ENCODE data around the gene RAB25. TPM values are rescaled to one million over a fixed set of nuclear protein-coding genes. Genes with fewer than 3 reads are reported as not detected.

Gene RAB25
- total RNA-seq, 1 experiment from 2014 or later, result not detected

DNA sequence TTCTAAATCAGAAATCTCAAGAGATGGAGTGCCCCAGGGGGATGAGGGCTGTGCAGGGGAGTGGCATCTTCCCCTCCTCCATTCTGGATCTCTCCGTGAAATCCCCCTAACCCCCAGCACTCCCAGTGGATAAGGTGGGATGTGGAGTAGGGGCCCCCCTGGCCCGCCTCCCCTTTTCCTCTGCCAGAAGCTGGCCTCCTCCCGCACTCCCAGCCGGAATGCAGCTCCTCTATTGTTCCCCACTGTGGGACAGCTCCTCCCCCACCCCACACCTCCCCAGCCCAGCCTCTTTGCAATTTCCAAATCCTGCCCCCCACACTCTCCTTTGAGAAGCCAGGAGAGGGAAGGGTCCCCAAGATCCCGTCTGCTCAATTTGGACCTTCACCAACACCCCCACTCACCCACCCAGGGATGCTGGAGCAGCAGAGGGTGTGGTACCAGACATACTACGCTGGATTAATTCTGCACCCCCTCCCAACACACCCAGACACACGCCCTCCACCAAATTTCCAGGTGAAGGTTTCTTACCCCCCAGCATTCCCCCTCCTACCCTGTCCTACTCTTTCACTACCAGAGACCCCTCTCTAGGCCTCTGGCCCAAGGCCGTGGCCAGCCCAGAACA is 19.4 kb downstream of the RAB25 start:
- H3K9me3 ChIP-seq (replicated peaks), result no peaks in the 10 kb centered on the region
- H3K36me3 ChIP-seq, result peaks cover 8% of the 10 kb centered on the region
- no peaks in the 10 kb centered on the region for H3K27me3 ChIP-seq
- no peak for DNase-seq
- H3K4me3 ChIP-seq, result peak overlapping the region; percentile 99
- no peak overlapping the region for H3K27ac ChIP-seq
- H3K4me1 ChIP-seq, result peaks cover 4% of the 10 kb centered on the region; the same call in 1 of the 2 replicates

DNA sequence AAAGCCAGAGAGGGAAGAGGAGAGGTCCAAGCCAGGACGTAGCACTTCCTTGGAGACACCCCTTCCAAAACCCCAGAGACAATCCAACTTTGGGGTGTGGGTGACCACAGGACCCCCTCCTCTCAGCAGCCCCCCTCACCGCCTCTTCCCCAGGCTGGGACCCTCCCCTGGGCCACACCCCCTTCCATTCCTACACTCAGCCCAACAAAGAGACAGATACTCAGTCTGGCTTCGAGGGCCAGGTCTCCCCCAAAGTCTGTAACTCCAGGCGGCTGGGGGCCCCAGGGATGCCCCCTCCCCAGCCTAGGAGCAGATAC is 19.9 kb downstream of the RAB25 start:
- no peaks in the 10 kb centered on the region for H3K9me3 ChIP-seq (replicated peaks)
- H3K36me3 ChIP-seq, result peaks cover 8% of the 10 kb centered on the region
- peaks cover 4% of the 10 kb centered on the region; the same call in 1 of the 2 replicates for H3K4me1 ChIP-seq
- no peaks in the 10 kb centered on the region for H3K27me3 ChIP-seq
- DNase-seq, result no peak
- peak overlapping the region; percentile 99 for H3K4me3 ChIP-seq
- peak overlapping the region; percentile 50; the same call in 1 of the 2 replicates for H3K27ac ChIP-seq

- peak overlapping the region; percentile 99 for H3K4me3 ChIP-seq
- peaks cover 3% of the 10 kb centered on the region for H3K36me3 ChIP-seq
Observed at GRCh38 chr1:156081180-156081916, 20.4 kb downstream of the RAB25 start.

GRCh38 chr1:156081917-156082308 is 21.0 kb downstream of the RAB25 start:
- Histone ChIP-seq H3K27ac (peak overlapping the region; percentile 59), H3K9me3 (replicated peaks) (no peaks in the 10 kb centered on the region), H3K36me3 (peaks cover 3% of the 10 kb centered on the region; the same call in 1 of the 2 replicates), H3K4me1 (peaks cover 8% of the 10 kb centered on the region; the same call in 1 of the 2 replicates), H3K27me3 (no peaks in the 10 kb centered on the region), H3K4me3 (peak overlapping the region; percentile 99)
- DNase-seq, result peak in 1 of 2 experiments; percentile 34

More at GRCh38 chr1:156081180-156081916, 20.4 kb downstream of the RAB25 start:
- Histone ChIP-seq H3K27me3 (no peaks in the 10 kb centered on the region), H3K9me3 (replicated peaks) (no peaks in the 10 kb centered on the region), H3K4me1 (peaks cover 8% of the 10 kb centered on the region; the same call in 1 of the 2 replicates), H3K27ac (peak overlapping the region; percentile 59)
- peak in 1 of 2 experiments; percentile 37 for DNase-seq

- H3K4me1 ChIP-seq, result peaks cover 8% of the 10 kb centered on the region; the same call in 1 of the 2 replicates
- peak within 1 kb of the TSS; percentile 99 for H3K4me3 ChIP-seq
- no peaks in the 10 kb centered on the region for H3K27me3 ChIP-seq
- no peaks in the 10 kb centered on the region for H3K9me3 ChIP-seq (replicated peaks)
- H3K27ac ChIP-seq, result peak within 1 kb of the TSS; percentile 59
- H3K36me3 ChIP-seq, result no peaks in the 10 kb centered on the region; the same call in 1 of the 2 replicates
- peak; percentile 89 to 90 for DNase-seq
Observed at GRCh38 chr1:156082309-156083091, 21.5 kb downstream of the RAB25 start, which contains the start of gene MEX3A. MEX3A (minus strand) TSS chr1:156082465; CDS start chr1:156081998, 467 bp downstream.

DNA sequence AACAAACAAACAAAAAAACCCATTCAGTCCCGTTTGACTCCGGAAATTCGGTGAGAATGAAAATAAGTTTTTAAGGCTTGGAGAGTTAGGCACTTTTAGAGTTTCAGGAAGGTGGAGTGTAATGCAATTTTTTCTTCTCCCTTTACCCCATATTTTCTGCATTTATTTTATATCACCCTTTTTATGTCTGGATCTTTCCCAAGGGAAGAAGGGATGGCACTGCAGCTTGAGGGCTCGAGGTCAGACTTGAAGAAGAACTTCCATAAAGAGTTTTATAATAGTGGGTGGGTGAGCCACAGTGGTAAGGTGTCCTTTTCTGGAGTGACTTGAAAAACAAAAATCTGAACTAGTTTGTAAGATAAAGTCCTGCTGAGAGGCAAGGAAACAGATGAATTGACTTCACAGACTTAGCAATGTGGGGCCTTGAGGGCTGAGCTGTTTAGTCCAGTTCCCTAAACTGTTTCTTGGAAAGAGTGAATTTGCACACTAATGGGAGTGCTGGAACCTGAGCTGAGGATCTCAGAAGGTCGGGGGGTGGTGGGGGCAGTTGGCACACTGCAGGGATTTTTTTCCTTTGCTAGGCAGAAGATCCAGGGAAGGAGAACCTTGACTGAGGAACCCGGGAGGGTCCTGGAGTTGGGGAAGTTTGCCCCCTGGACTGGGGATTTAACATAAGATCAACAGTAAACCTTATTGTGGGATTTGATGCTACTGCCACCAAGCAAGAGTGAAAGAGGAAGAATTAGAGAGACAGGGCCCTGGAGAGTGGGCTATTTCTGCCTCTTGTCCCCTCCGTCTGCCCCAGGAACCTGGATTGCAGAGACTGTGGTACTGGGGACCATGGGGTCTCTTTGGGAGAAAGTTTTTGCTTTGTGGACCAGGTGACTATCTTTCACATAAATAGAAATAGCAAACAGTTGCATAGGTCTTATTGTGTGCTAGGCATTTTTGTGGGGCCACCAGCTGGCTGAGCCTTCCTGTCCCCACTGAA is 23.1 kb downstream of the RAB25 start:
- Histone ChIP-seq H3K9me3 (replicated peaks) (no peaks in the 10 kb centered on the region), H3K4me3 (peak overlapping the region; percentile 99), H3K27ac (no peak overlapping the region), H3K27me3 (no peaks in the 10 kb centered on the region), H3K36me3 (no peaks in the 10 kb centered on the region), H3K4me1 (peaks cover 8% of the 10 kb centered on the region; the same call in 1 of the 2 replicates)
- no peak for DNase-seq

GRCh38 chr1:156086256-156086662 is 25.3 kb downstream of the RAB25 start:
- H3K27me3 ChIP-seq, result no peaks in the 10 kb centered on the region
- H3K4me3 ChIP-seq, result no peak overlapping the region
- H3K9me3 ChIP-seq (replicated peaks), result no peaks in the 10 kb centered on the region
- no peak for DNase-seq
- H3K27ac ChIP-seq, result no peak overlapping the region
- H3K36me3 ChIP-seq, result no peaks in the 10 kb centered on the region
- peaks cover 19% of the 10 kb centered on the region; the same call in 1 of the 2 replicates for H3K4me1 ChIP-seq

DNA sequence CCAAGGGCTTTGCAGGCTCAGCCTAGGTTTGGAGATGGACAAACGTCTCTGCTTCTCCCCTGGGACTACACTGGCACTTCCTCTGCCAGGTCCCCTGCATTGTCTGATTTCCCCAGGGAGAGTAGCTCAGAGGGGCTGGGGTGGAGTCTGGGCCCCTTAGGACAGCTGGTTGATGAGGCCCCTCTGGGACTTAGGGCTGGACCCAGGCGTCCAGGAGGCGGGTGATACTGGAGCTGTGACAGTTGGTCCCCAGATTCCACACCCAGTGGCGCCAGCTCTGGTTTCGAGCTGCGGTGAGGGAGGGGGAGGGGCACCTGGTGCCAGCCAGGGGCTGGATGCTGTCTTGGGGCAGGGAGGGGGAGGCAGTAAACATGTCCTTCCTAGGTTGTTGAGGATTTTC is 28.7 kb downstream of the RAB25 start:
- Histone ChIP-seq H3K27me3 (no peaks in the 10 kb centered on the region), H3K4me1 (peaks cover 16% of the 10 kb centered on the region; the same call in 1 of the 2 replicates), H3K36me3 (no peaks in the 10 kb centered on the region), H3K27ac (no peak overlapping the region), H3K4me3 (no peak overlapping the region), H3K9me3 (replicated peaks) (no peaks in the 10 kb centered on the region)
- DNase-seq, result peak; percentile 56 to 58

DNA sequence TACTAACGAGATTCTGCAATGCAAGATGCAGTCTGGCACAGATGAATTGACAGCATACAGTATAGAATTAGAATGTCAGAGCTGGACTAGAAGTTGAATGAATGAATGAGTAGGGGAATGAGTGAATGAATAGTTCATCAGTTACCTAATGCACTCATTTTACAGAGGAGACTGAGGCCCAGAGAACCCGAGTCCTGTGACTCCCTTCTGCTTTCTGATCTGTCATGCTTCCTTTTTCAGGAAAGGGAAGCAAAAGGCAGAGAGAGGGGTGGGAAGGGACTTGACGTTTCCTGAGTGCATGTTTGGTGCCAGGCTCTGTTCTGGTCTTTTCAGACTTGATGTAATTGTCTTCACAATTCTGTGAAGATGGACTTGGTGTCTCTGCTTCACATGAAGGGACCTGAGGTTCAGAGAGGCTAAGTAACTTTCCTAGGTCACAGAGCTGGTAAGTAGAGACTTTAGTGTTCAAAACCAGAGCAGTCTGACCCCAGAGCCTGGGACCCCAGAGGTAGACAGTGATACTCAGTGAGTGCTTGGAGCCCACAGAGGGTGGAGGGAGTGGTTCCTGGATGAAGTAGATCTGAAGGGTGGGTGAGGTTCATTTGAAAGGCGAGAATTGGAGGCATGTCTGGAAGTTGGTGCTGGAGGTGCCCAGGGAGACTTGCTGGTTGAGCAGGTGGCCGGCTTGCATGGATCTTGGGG is 29.3 kb downstream of the RAB25 start:
- Histone ChIP-seq H3K27me3 (no peaks in the 10 kb centered on the region), H3K4me3 (no peak overlapping the region), H3K27ac (no peak overlapping the region), H3K36me3 (no peaks in the 10 kb centered on the region), H3K9me3 (replicated peaks) (no peaks in the 10 kb centered on the region), H3K4me1 (peaks cover 16% of the 10 kb centered on the region; the same call in 1 of the 2 replicates)
- DNase-seq, result no peak

DNA sequence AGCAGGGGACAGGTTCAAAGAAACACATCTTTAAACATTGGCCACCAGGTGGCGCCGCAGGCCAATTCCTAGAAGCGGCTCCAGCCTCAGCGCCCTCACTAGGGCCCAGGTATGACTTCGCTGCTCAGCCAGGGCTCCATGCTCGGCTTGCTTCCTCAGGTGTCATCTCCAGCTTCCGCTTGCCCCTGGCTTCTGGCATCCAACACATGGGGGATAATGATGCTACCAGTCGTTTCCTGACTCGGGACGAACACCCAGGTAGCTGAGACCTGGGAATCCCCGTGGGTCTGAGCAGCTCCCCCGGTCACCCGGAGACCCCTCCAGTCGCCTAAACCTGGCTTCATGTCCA is 29.9 kb downstream of the RAB25 start:
- no peaks in the 10 kb centered on the region for H3K9me3 ChIP-seq (replicated peaks)
- H3K27me3 ChIP-seq, result no peaks in the 10 kb centered on the region
- H3K4me1 ChIP-seq, result peaks cover 16% of the 10 kb centered on the region; the same call in 1 of the 2 replicates
- H3K4me3 ChIP-seq, result no peak overlapping the region
- H3K27ac ChIP-seq, result no peak overlapping the region
- no peaks in the 10 kb centered on the region for H3K36me3 ChIP-seq
- DNase-seq, result peak; percentile 79 to 91

DNA sequence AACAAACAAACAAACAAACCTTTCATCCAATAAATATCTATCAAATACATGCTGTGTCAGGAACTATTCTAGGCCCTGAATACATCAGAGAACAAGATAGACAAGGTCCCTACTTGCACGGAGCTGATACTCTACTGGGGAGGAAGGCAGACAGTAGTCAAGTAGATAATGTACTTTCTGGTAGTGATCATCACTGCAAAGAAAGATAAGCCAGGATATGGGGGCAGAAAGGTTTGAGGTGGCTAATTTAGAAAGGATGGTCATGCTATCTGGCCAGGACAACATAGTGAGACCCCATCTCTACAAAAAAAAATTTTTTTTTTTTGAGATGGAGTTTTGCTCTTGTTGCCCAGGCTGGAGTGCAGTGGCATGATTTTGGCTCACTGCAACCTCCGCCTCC is 30.6 kb downstream of the RAB25 start:
- Histone ChIP-seq H3K27ac (no peak overlapping the region), H3K4me3 (no peak overlapping the region), H3K27me3 (no peaks in the 10 kb centered on the region), H3K36me3 (no peaks in the 10 kb centered on the region), H3K9me3 (replicated peaks) (no peaks in the 10 kb centered on the region), H3K4me1 (peaks cover 11% of the 10 kb centered on the region; the same call in 1 of the 2 replicates)
- no peak for DNase-seq

- Histone ChIP-seq H3K36me3 (no peaks in the 10 kb centered on the region), H3K9me3 (replicated peaks) (no peaks in the 10 kb centered on the region), H3K27me3 (no peaks in the 10 kb centered on the region), H3K4me3 (no peak overlapping the region), H3K27ac (no peak overlapping the region; the same call in 1 of the 2 replicates), H3K4me1 (peaks cover 6% of the 10 kb centered on the region)
- no peak for DNase-seq
Observed at GRCh38 chr1:156095906-156096508, 35.0 kb downstream of the RAB25 start.
